HCT116 (cell line): ENCODE measurements around the gene WDR4. TPM values are rescaled to one million over a fixed set of nuclear protein-coding genes. Genes with fewer than 3 reads are reported as not detected.

Experiments used
- ATAC-seq: fragments of 200-7000 bp; cut with Tn5 transposase; 2 replicates; pipeline ENCODE4 v1.9.1; 2020; ENCODE audit warnings: mild to moderate bottlenecking, moderate library complexity
- BruUV-seq: library from RNA; stranded (reverse); fragments of 400-500 nt; replicated peaks from 2 replicates; lab custom pipeline; 2021; lab: Mats Ljungman, UMichigan
- CTCF ChIA-PET: fragments of 300-600 bp; sonication (Branson Sonifier 250); formaldehyde crosslinking; loops from one replicate; lab custom pipeline; 2021; ENCODE audit warnings: antibody characterized with exemption; lab: Charles Lee
- POLR2A ChIA-PET: fragments of 300-600, 350-600 bp; sonication (Branson Sonifier 250); formaldehyde crosslinking; loops from one replicate; lab custom pipeline; 2021; ENCODE audit warnings: antibody characterized with exemption; lab: Charles Lee
- RAD21 ChIA-PET, 2 experiments: fragments of 300-600 bp; sonication (Branson Sonifier 250); formaldehyde crosslinking; loops; one replicate each; lab custom pipeline; 2023; ENCODE audit warnings: low total read pairs in 2 of 2; ENCODE audit not compliant: uncharacterized antibody in 2 of 2, unreplicated experiment in 2 of 2, low non-redundant PET in 1 of 2; lab: Charles Lee
- DNase-seq: peaks from one replicate; pipeline ENCODE4 v3.0.0-alpha.2; 2010; ENCODE audit warnings: low read depth, low spot score
- H2AFZ ChIP-seq: fragments of 200-600 bp; shearing (Covaris generic), sonication (generic); 2 replicates; pipeline ENCODE4 v1.6.1; 2017; ENCODE audit warnings: low read depth, mixed run types, mixed read lengths, antibody characterized with exemption, low read length; ENCODE audit not compliant: poor library complexity, severe bottlenecking
- H3K27ac ChIP-seq: 2 replicates; pipeline ENCODE4 v1.5.1; 2012; ENCODE audit warnings: low read depth, low read length
- H3K27me3 ChIP-seq: fragments of 200-600 bp; sonication (generic); 2 replicates; pipeline ENCODE4 v1.6.1; 2016; ENCODE audit warnings: mixed run types, low read length, mixed read lengths; ENCODE audit not compliant: insufficient read depth
- H3K36me3 ChIP-seq, 2 experiments: fragments of 200-500 bp in 1 of 2; fragments of 200-600 bp in 1 of 2; sonication (Bioruptor generic) in 1 of 2; sonication (generic) in 1 of 2; 2 replicates each; pipeline versions ENCODE4 v1.5.1 to v1.6.1; 2014 to 2016; ENCODE audit warnings: low read length in 2 of 2, inconsistent platforms in 1 of 2, mixed read lengths in 1 of 2, mixed run types in 1 of 2; ENCODE audit not compliant: insufficient read depth in 2 of 2, control insufficient read depth in 1 of 2
- H3K4me1 ChIP-seq, 2 experiments: fragments of 200-600 bp in 1 of 2; sonication (generic) in 1 of 2; 2 replicates each; pipeline versions ENCODE4 v1.5.1 to v1.6.1; 2012 to 2017; ENCODE audit warnings: low read length in 2 of 2, inconsistent platforms in 1 of 2, mild to moderate bottlenecking in 1 of 2, mixed read lengths in 1 of 2, mixed run types in 1 of 2, moderate library complexity in 1 of 2; ENCODE audit not compliant: insufficient read depth in 2 of 2, control insufficient read depth in 1 of 2
- H3K4me2 ChIP-seq: fragments of 200-600 bp; sonication (generic); 2 replicates; pipeline ENCODE4 v1.6.1; 2017; ENCODE audit warnings: mixed run types, low read length, mixed read lengths
- H3K4me3 ChIP-seq, 2 experiments: fragments of 200-600 bp in 1 of 2; sonication (generic) in 1 of 2; replicated peaks in 1 of 2; 2 replicates each; pipeline ENCODE4 v1.5.1; 2011 to 2016; ENCODE audit warnings: low read length in 2 of 2, control low read depth in 1 of 2, low read depth in 1 of 2, mild to moderate bottlenecking in 1 of 2, mixed read lengths in 1 of 2, mixed run types in 1 of 2
- H3K79me2 ChIP-seq: fragments of 200-600 bp; sonication (generic); 2 replicates; pipeline ENCODE4 v1.6.1; 2017; ENCODE audit warnings: mild to moderate bottlenecking, mixed run types, low read length, moderate library complexity, mixed read lengths; ENCODE audit not compliant: insufficient read depth
- H3K9ac ChIP-seq: fragments of 200-600 bp; sonication (generic); 2 replicates; pipeline ENCODE4 v1.6.1; 2016; ENCODE audit warnings: low read length, mixed read lengths
- H3K9me2 ChIP-seq: fragments of 200-600 bp; sonication (generic), shearing (Covaris generic); 2 replicates; pipeline ENCODE4 v1.6.1; 2017; ENCODE audit warnings: mixed run types, mild to moderate bottlenecking, moderate library complexity; ENCODE audit not compliant: insufficient read depth
- H3K9me3 ChIP-seq, 2 experiments: fragments of 200-500 bp in 1 of 2; fragments of 200-600 bp in 1 of 2; sonication (Bioruptor generic) in 1 of 2; sonication (generic) in 1 of 2; 2 replicates each; pipeline ENCODE4 v1.6.1; 2014 to 2017; ENCODE audit warnings: low read length in 2 of 2, mixed read lengths in 2 of 2, inconsistent platforms in 1 of 2, low read depth in 1 of 2, mild to moderate bottlenecking in 1 of 2, mixed run types in 1 of 2, moderate library complexity in 1 of 2; ENCODE audit not compliant: control insufficient read depth in 1 of 2, insufficient read depth in 1 of 2
- H4K20me1 ChIP-seq: fragments of 200-600 bp; sonication (generic), shearing (Covaris generic); 2 replicates; pipeline ENCODE4 v1.6.1; 2017; ENCODE audit warnings: mixed run types, mild to moderate bottlenecking, moderate library complexity; ENCODE audit not compliant: insufficient read depth
- CBX3 ChIP-seq: IDR thresholded peaks from 2 replicates; pipeline ENCODE4 v1.6.1; 2012; ENCODE audit warnings: low read depth
- CEBPB ChIP-seq: IDR thresholded peaks from 2 replicates; pipeline ENCODE4 v1.6.1; 2012; ENCODE audit warnings: low read depth
- EGR1 ChIP-seq: IDR thresholded peaks from 2 replicates; pipeline ENCODE4 v1.6.1; 2012; ENCODE audit warnings: low read depth
- ELF1 ChIP-seq: IDR thresholded peaks from 2 replicates; pipeline ENCODE4 v1.6.1; 2012; ENCODE audit warnings: low read depth, borderline replicate concordance
- EZH2 ChIP-seq: fragments of 200-600 bp; sonication (generic); IDR thresholded peaks from 2 replicates; pipeline ENCODE4 v1.6.1; 2017; ENCODE audit warnings: antibody characterized with exemption, mixed run types
- EZH2phosphoT487 ChIP-seq: fragments of 200-600 bp; IDR thresholded peaks from 2 replicates; pipeline ENCODE4 v1.6.1; 2018; ENCODE audit warnings: antibody characterized with exemption, borderline replicate concordance
- FOSL1 ChIP-seq: IDR thresholded peaks from 2 replicates; pipeline ENCODE4 v1.6.1; 2012; ENCODE audit warnings: low read depth
- POLR2AphosphoS5 ChIP-seq: IDR thresholded peaks from 2 replicates; pipeline ENCODE4 v1.6.1; 2011; ENCODE audit warnings: mild to moderate bottlenecking, low read depth, low read length, moderate library complexity
- RAD21 ChIP-seq: IDR thresholded peaks from 2 replicates; pipeline ENCODE4 v1.6.1; 2012; ENCODE audit warnings: low read depth, mild to moderate bottlenecking
- SIN3A ChIP-seq: IDR thresholded peaks from 2 replicates; pipeline ENCODE4 v1.6.1; 2012; ENCODE audit warnings: low read depth
- SP1 ChIP-seq: IDR thresholded peaks from 2 replicates; pipeline ENCODE4 v1.6.1; 2012; ENCODE audit warnings: low read depth
- SRF ChIP-seq: IDR thresholded peaks from 2 replicates; pipeline ENCODE4 v1.6.1; 2012; ENCODE audit warnings: low read depth
- TCF7L2 ChIP-seq: IDR thresholded peaks from 2 replicates; pipeline ENCODE4 v1.7.0; 2011; ENCODE audit warnings: borderline replicate concordance, inconsistent platforms; ENCODE audit not compliant: insufficient read depth, insufficient read length; ENCODE audit errors: extremely low read depth
- YY1 ChIP-seq: IDR thresholded peaks from 2 replicates; pipeline ENCODE4 v1.6.1; 2011; ENCODE audit warnings: low read length, low read depth, moderate library complexity, mild to moderate bottlenecking; ENCODE audit not compliant: insufficient replicate concordance; ENCODE audit errors: extremely low read depth
- ZNF274 ChIP-seq: fragments of 200-500 bp; sonication (Bioruptor generic); IDR thresholded peaks from 2 replicates; pipeline ENCODE4 v1.6.1; 2014; ENCODE audit warnings: mild to moderate bottlenecking, low read depth, low read length, inconsistent platforms
- intact Hi-C: fragments of 100-400 bp; cut with micrococcal nuclease; formaldehyde crosslinking; loops from 2 replicates; pipeline ENCODE4 v1.10.0; 2022
- total RNA-seq: library from RNA; stranded (reverse); gene quantifications from one replicate; pipeline ENCODE4 v1.2.1, GENCODE V29; 2021; ENCODE audit not compliant: unreplicated experiment
- TF ChIP-seq, protein P1 (sequence below): IDR thresholded peaks from 2 replicates; pipeline ENCODE4 v1.6.1; 2012
- TF ChIP-seq, protein P2 (sequence below): IDR thresholded peaks from 2 replicates; pipeline ENCODE4 v1.6.1; 2011; ENCODE audit warnings: mild to moderate bottlenecking, low read length, moderate library complexity; ENCODE audit not compliant: insufficient replicate concordance; ENCODE audit errors: extremely low read depth
- TF ChIP-seq, protein P3 (sequence below): IDR thresholded peaks from 2 replicates; pipeline ENCODE4 v1.6.1; 2012; ENCODE audit warnings: low read depth

The WDR4 gene
- total RNA-seq, 1 experiment from 2014 or later = 34.8 TPM

DNA sequence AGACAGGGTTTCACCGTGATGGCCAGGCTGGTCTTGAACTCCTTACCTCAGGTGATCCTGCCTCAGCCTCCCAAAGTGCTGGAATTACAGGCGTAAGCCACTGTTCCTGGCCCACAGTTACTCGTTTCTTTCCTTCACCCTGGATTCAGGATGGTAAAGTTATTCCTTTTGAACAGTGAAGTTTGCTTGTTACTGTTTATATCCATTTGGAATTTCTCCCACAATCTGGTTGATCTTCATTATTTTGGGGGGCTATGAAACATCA lies 43.0 kb downstream of the WDR4 start (continued):
- TF ChIP-seq EZH2 = no peak
- no peak for TF ChIP-seq RAD21
- TF ChIP-seq SP1 = no peak
- TF ChIP-seq, protein P1, sequence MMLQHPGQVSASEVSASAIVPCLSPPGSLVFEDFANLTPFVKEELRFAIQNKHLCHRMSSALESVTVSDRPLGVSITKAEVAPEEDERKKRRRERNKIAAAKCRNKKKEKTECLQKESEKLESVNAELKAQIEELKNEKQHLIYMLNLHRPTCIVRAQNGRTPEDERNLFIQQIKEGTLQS = no peak
- no peak for TF ChIP-seq EZH2phosphoT487
- TF ChIP-seq FOSL1 = no peak
- no peak for TF ChIP-seq EGR1

DNA sequence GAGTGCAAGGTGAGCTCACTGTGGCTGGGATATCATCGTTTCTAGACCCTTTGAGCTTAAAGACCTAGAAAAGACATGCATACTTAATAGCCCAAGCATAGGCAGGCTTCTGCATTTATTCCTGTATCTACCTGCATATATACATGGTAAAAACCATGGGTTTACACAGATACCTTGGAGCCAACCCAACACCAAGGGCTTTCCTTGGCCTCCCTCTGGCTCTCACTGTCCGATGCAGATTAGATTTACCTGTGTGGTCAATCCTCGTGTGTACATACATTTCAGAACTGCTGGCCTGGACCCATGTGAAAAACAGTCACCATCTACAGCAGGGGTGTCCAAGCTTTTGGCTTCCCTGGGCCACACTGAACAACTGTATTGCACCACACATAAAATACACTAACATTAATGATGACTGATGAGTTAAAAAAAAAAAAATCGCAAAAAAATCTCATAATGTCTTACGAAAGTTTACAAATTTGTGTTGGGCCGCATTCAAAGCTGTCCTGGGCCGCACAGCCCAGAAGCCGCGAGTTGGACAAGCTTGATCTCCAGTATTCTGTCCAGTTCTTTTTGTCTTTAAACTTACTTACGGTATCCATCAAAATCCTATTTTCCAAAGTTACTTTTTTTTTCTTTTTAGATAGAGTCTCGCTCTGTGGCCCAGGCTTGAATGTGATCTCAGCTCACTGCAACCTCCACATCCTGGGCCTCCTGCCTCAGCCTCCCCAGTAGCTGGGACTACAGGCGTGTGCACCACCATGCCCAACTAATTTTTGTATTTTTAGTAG lies 43.5 kb downstream of the WDR4 start:
- no peak overlapping the region for H3K9ac ChIP-seq
- DNase-seq (no peak), ATAC-seq (no peak)
- H3K4me2 ChIP-seq = no peak overlapping the region
- TF ChIP-seq, protein P2, sequence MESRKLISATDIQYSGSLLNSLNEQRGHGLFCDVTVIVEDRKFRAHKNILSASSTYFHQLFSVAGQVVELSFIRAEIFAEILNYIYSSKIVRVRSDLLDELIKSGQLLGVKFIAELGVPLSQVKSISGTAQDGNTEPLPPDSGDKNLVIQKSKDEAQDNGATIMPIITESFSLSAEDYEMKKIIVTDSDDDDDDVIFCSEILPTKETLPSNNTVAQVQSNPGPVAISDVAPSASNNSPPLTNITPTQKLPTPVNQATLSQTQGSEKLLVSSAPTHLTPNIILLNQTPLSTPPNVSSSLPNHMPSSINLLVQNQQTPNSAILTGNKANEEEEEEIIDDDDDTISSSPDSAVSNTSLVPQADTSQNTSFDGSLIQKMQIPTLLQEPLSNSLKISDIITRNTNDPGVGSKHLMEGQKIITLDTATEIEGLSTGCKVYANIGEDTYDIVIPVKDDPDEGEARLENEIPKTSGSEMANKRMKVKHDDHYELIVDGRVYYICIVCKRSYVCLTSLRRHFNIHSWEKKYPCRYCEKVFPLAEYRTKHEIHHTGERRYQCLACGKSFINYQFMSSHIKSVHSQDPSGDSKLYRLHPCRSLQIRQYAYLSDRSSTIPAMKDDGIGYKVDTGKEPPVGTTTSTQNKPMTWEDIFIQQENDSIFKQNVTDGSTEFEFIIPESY = no peak
- TF ChIP-seq EGR1 (no peak), ELF1 (no peak), POLR2AphosphoS5 (no peak), TCF7L2 (no peak), SIN3A (no peak), EZH2phosphoT487 (no peak), YY1 (no peak), FOSL1 (no peak), CEBPB (no peak), ZNF274 (no peak), CBX3 (no peak), SP1 (no peak), SRF (no peak), RAD21 (no peak), EZH2 (no peak)
- TF ChIP-seq, protein P1 = no peak
- TF ChIP-seq, protein P3, sequence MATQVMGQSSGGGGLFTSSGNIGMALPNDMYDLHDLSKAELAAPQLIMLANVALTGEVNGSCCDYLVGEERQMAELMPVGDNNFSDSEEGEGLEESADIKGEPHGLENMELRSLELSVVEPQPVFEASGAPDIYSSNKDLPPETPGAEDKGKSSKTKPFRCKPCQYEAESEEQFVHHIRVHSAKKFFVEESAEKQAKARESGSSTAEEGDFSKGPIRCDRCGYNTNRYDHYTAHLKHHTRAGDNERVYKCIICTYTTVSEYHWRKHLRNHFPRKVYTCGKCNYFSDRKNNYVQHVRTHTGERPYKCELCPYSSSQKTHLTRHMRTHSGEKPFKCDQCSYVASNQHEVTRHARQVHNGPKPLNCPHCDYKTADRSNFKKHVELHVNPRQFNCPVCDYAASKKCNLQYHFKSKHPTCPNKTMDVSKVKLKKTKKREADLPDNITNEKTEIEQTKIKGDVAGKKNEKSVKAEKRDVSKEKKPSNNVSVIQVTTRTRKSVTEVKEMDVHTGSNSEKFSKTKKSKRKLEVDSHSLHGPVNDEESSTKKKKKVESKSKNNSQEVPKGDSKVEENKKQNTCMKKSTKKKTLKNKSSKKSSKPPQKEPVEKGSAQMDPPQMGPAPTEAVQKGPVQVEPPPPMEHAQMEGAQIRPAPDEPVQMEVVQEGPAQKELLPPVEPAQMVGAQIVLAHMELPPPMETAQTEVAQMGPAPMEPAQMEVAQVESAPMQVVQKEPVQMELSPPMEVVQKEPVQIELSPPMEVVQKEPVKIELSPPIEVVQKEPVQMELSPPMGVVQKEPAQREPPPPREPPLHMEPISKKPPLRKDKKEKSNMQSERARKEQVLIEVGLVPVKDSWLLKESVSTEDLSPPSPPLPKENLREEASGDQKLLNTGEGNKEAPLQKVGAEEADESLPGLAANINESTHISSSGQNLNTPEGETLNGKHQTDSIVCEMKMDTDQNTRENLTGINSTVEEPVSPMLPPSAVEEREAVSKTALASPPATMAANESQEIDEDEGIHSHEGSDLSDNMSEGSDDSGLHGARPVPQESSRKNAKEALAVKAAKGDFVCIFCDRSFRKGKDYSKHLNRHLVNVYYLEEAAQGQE = no peak
- BruUV-seq = no TSS peak
- CTCF ChIA-PET = interaction anchor here (0.9 kb wide), 1 partner anchor 243 kb away, joined by 3 read pairs; no protein-coding TSS in a partner anchor
- H4K20me1 ChIP-seq = no peaks in the 10 kb centered on the region
- no peaks in the 10 kb centered on the region for H3K9me3 ChIP-seq
- H3K27me3 ChIP-seq = no peaks in the 10 kb centered on the region
- H2AFZ ChIP-seq = no peak overlapping the region
- H3K27ac ChIP-seq = no peak overlapping the region
- H3K36me3 ChIP-seq = peaks cover 10 to 21% of the 10 kb centered on the region in 2 experiments
- RAD21 ChIA-PET = no interaction called here
- H3K4me1 ChIP-seq = peaks cover 0 to 10% of the 10 kb centered on the region in 2 experiments; a peak in 1 of 4 replicates
- H3K4me3 ChIP-seq = no peak overlapping the region
- intact Hi-C loops = no loop called here
- H3K9me2 ChIP-seq = no peaks in the 10 kb centered on the region
- POLR2A ChIA-PET = no interaction called here
- H3K79me2 ChIP-seq = no peaks in the 10 kb centered on the region; the same call in 1 of the 2 replicates
